ENCODE data around the gene SLC9A8.

The SLC9A8 gene

GRCh38 chr20:49821381-49821780 lies 8.8 kb downstream of the SLC9A8 start:
- peak overlapping the region in 1 of 2 experiments; percentile 1 for H3K4me3 ChIP-seq (ENCODE audit: low read depth in 1 of 2, low read length in 1 of 2)
- no peaks in the 10 kb centered on the region for H3K27me3 ChIP-seq
- no peaks in the 10 kb centered on the region for H3K9me3 ChIP-seq
- H3K27ac ChIP-seq: peak overlapping the region; percentile 80
- TF ChIP-seq CTCF (IDR thresholded peaks at IDR 0.05): no peak
- peaks cover 66% of the 10 kb centered on the region for H3K36me3 ChIP-seq
- H3K4me1 ChIP-seq (ENCODE audit: control insufficient read depth in 1 of 2, insufficient read depth in 1 of 2, low read depth in 1 of 2, low read length in 1 of 2): peaks cover 73 to 84% of the 10 kb centered on the region in 2 experiments

- Histone ChIP-seq H3K36me3 (peaks cover 62% of the 10 kb centered on the region), H3K4me1 (ENCODE audit: control insufficient read depth in 1 of 2, insufficient read depth in 1 of 2, low read depth in 1 of 2, low read length in 1 of 2) (peaks cover 73 to 83% of the 10 kb centered on the region in 2 experiments), H3K27me3 (no peaks in the 10 kb centered on the region), H3K4me3 (ENCODE audit: low read depth in 1 of 2, low read length in 1 of 2) (peak overlapping the region in 1 of 2 experiments; percentile 1), H3K9me3 (no peaks in the 10 kb centered on the region), H3K27ac (peak overlapping the region; percentile 80)
- no peak for TF ChIP-seq CTCF (IDR thresholded peaks at IDR 0.05)
Observed at GRCh38 chr20:49821870-49822331, 9.3 kb downstream of the SLC9A8 start.

DNA sequence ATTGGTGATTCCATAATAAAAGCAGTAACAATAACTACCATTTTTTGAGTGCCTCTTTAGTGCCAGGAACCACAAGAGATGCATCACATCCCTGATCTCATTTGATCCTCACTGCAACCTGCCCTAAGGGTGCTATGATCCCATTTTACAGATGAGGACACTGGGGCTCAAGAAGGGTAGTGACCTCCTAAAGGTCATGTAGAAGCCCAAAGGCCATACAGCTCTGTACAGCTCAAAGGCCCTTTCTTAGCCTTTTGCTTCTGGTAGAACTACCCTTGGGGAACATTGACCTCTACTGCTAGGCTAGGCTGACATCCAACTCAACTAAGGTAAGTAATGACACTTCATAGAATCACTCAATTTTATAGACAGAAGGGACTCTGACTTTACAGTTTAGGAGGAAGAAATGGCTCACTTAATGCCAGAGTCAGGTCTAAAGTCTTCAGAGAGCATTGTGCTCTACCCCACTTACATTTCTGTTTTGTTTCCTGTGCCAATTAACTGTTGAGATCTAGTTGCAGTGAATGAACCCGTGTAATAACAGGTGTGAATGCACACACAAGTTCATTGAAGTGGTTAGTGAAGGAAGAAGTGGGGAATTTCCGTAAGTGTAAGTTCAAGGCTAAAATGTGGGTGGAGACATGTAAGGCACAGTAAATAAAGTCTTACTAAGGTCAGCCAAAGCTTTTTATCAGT lies 10.7 kb downstream of the SLC9A8 start:
- Histone ChIP-seq H3K27ac (peak overlapping the region; percentile 80), H3K36me3 (peaks cover 56% of the 10 kb centered on the region)

GRCh38 chr20:49824206-49824605 lies 11.6 kb downstream of the SLC9A8 start:
- peak overlapping the region; percentile 80 for H3K27ac ChIP-seq
- H3K27me3 ChIP-seq: no peaks in the 10 kb centered on the region
- TF ChIP-seq CTCF (IDR thresholded peaks at IDR 0.05): no peak
- H3K4me3 ChIP-seq (ENCODE audit: low read depth in 1 of 2, low read length in 1 of 2): no peak overlapping the region
- peaks cover 47% of the 10 kb centered on the region for H3K36me3 ChIP-seq
- peaks cover 59 to 69% of the 10 kb centered on the region in 2 experiments for H3K4me1 ChIP-seq (ENCODE audit: control insufficient read depth in 1 of 2, insufficient read depth in 1 of 2, low read depth in 1 of 2, low read length in 1 of 2)
- no peaks in the 10 kb centered on the region for H3K9me3 ChIP-seq

More for the DNA sequence above, 10.7 kb downstream of the SLC9A8 start:
- no peaks in the 10 kb centered on the region for H3K9me3 ChIP-seq
- no peaks in the 10 kb centered on the region for H3K27me3 ChIP-seq
- peaks cover 68 to 78% of the 10 kb centered on the region in 2 experiments for H3K4me1 ChIP-seq (ENCODE audit: control insufficient read depth in 1 of 2, insufficient read depth in 1 of 2, low read depth in 1 of 2, low read length in 1 of 2)
- no peak for TF ChIP-seq CTCF (IDR thresholded peaks at IDR 0.05)
- no peak overlapping the region for H3K4me3 ChIP-seq (ENCODE audit: low read depth in 1 of 2, low read length in 1 of 2)

DNA sequence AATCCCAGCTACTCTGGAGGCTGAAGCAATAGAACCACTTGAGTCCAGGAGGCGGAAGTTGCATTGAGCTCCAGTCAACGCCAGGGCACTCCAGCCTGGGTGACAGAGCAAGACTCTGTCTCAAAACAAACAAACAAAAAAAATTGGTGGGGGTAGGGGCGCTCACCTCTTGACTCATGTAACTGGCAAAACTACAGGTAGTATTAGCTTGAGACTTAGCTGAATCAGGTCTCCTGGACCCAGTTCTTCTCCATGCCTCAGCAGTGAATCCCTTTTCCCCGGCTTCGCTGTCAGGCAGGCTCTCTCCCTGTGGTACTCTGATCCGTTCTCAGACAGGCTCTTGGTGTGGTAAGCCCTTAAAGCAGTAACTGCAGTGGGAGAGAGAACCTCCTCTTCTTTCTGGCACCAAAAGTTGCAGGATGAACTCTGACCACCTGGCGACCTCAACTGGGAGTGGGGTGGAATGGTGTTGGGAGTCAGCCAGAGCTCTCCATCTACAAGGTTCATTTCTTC lies 12.9 kb downstream of the SLC9A8 start:
- Histone ChIP-seq H3K9me3 (no peaks in the 10 kb centered on the region), H3K36me3 (peaks cover 36% of the 10 kb centered on the region), H3K27me3 (no peaks in the 10 kb centered on the region), H3K4me3 (ENCODE audit: low read depth in 1 of 2, low read length in 1 of 2) (no peak overlapping the region), H3K4me1 (ENCODE audit: control insufficient read depth in 1 of 2, insufficient read depth in 1 of 2, low read depth in 1 of 2, low read length in 1 of 2) (peaks cover 55 to 65% of the 10 kb centered on the region in 2 experiments), H3K27ac (peak overlapping the region; percentile 80)
- no peak for TF ChIP-seq CTCF (IDR thresholded peaks at IDR 0.05)
